DOHH2 (cell line): ENCODE measurements around the gene MACF1.

ENCODE experiments used
- H3F3A ChIP-seq: fragments of 200-600 bp; sonication (generic), shearing (Covaris generic); 2 replicates; pipeline ENCODE4 v1.6.0; 2016; ENCODE audit warnings: antibody characterized with exemption, mild to moderate bottlenecking; ENCODE audit not compliant: control insufficient read depth, insufficient read depth
- H3K27ac ChIP-seq: fragments of 200-600 bp; sonication (generic); 2 replicates; pipeline ENCODE4 v1.5.1; 2014; ENCODE audit warnings: low read depth, mild to moderate bottlenecking, low read length, moderate library complexity
- H3K27me3 ChIP-seq: fragments of 200-600 bp; sonication (generic); 2 replicates; pipeline ENCODE4 v1.6.1; 2014; ENCODE audit warnings: mild to moderate bottlenecking, low read length, mixed read lengths; ENCODE audit not compliant: control insufficient read depth
- H3K36me3 ChIP-seq: fragments of 200-600 bp; sonication (generic); 2 replicates; pipeline ENCODE4 v1.6.1; 2014; ENCODE audit warnings: mild to moderate bottlenecking, low read length, moderate library complexity, mixed read lengths; ENCODE audit not compliant: control insufficient read depth
- H3K4me1 ChIP-seq: fragments of 200-600 bp; sonication (generic); 2 replicates; pipeline ENCODE4 v1.6.1; 2014; ENCODE audit warnings: mild to moderate bottlenecking, low read length, mixed read lengths; ENCODE audit not compliant: control insufficient read depth
- H3K4me2 ChIP-seq: fragments of 200-600 bp; sonication (generic); 2 replicates; pipeline ENCODE4 v1.6.0; 2014; ENCODE audit warnings: mild to moderate bottlenecking, low read length, moderate library complexity
- H3K4me3 ChIP-seq: fragments of 200-600 bp; sonication (generic); 2 replicates; pipeline ENCODE4 v1.5.1; 2014; ENCODE audit warnings: mild to moderate bottlenecking, low read length, mixed read lengths
- H3K79me2 ChIP-seq: fragments of 200-600 bp; sonication (generic); 2 replicates; pipeline ENCODE4 v1.6.1; 2014; ENCODE audit warnings: mild to moderate bottlenecking, low read length, mixed read lengths; ENCODE audit not compliant: control insufficient read depth
- H3K9me2 ChIP-seq: fragments of 200-600 bp; sonication (generic); replicated peaks from 2 replicates; pipeline ENCODE4 v1.6.1; 2014; ENCODE audit warnings: mild to moderate bottlenecking, low read length, mixed read lengths; ENCODE audit not compliant: control insufficient read depth
- H3K9me3 ChIP-seq: fragments of 200-600 bp; sonication (generic); 2 replicates; pipeline ENCODE4 v1.6.1; 2014; ENCODE audit warnings: antibody characterized with exemption, low read length, mixed read lengths; ENCODE audit not compliant: control insufficient read depth, insufficient read depth
- H4K20me1 ChIP-seq: fragments of 200-600 bp; sonication (generic); 2 replicates; pipeline ENCODE4 v1.6.0; 2014; ENCODE audit warnings: low read depth, mild to moderate bottlenecking, antibody characterized with exemption, low read length, moderate library complexity; ENCODE audit not compliant: control insufficient read depth, insufficient read depth
- EZH2phosphoT487 ChIP-seq: fragments of 200-600 bp; sonication (generic); IDR thresholded peaks from 2 replicates; pipeline ENCODE4 v1.6.1; 2017; ENCODE audit warnings: borderline replicate concordance, mild to moderate bottlenecking, antibody characterized with exemption, low read length, moderate library complexity, mixed read lengths
- TF ChIP-seq, protein P1 (sequence below): fragments of 200-600 bp; sonication (generic); IDR thresholded peaks from one replicate; pipeline ENCODE4 v1.5.1; 2014; ENCODE audit warnings: antibody characterized with exemption, mild to moderate bottlenecking, low read depth, low read length; ENCODE audit not compliant: poor library complexity, severe bottlenecking

The MACF1 gene

DNA sequence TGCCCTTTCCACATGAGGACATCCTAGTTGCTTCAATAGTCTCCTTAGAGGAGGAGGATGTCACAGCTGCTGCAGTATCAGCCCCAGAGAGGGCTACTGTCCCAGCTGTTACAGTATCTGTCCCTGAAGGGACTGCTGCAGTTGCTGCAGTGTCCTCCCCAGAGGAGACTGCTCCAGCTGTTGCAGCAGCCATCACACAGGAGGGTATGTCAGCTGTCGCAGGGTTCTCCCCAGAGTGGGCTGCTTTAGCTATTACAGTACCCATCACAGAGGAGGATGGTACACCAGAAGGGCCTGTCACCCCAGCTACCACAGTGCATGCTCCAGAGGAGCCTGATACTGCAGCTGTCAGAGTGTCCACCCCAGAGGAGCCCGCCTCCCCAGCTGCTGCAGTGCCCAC lies 208.4 kb downstream of the MACF1 start:
- H3K9me2 ChIP-seq: no peaks in the 10 kb centered on the region
- no peak overlapping the region for H3K27ac ChIP-seq
- no peaks in the 10 kb centered on the region for H3F3A ChIP-seq
- no peaks in the 10 kb centered on the region; the same call in 1 of the 2 replicates for H3K36me3 ChIP-seq
- peaks cover 3% of the 10 kb centered on the region; the same call in 1 of the 2 replicates for H3K79me2 ChIP-seq
- H3K4me2 ChIP-seq: no peak overlapping the region
- TF ChIP-seq, protein P1, sequence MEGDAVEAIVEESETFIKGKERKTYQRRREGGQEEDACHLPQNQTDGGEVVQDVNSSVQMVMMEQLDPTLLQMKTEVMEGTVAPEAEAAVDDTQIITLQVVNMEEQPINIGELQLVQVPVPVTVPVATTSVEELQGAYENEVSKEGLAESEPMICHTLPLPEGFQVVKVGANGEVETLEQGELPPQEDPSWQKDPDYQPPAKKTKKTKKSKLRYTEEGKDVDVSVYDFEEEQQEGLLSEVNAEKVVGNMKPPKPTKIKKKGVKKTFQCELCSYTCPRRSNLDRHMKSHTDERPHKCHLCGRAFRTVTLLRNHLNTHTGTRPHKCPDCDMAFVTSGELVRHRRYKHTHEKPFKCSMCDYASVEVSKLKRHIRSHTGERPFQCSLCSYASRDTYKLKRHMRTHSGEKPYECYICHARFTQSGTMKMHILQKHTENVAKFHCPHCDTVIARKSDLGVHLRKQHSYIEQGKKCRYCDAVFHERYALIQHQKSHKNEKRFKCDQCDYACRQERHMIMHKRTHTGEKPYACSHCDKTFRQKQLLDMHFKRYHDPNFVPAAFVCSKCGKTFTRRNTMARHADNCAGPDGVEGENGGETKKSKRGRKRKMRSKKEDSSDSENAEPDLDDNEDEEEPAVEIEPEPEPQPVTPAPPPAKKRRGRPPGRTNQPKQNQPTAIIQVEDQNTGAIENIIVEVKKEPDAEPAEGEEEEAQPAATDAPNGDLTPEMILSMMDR: no peak
- no peak for TF ChIP-seq EZH2phosphoT487
- H3K4me1 ChIP-seq: peaks cover 28% of the 10 kb centered on the region
- H4K20me1 ChIP-seq: peaks cover 5% of the 10 kb centered on the region; the same call in 1 of the 2 replicates
- H3K9me3 ChIP-seq: no peaks in the 10 kb centered on the region
- H3K27me3 ChIP-seq: no peaks in the 10 kb centered on the region; the same call in 1 of the 2 replicates
- no peak overlapping the region for H3K4me3 ChIP-seq

DNA sequence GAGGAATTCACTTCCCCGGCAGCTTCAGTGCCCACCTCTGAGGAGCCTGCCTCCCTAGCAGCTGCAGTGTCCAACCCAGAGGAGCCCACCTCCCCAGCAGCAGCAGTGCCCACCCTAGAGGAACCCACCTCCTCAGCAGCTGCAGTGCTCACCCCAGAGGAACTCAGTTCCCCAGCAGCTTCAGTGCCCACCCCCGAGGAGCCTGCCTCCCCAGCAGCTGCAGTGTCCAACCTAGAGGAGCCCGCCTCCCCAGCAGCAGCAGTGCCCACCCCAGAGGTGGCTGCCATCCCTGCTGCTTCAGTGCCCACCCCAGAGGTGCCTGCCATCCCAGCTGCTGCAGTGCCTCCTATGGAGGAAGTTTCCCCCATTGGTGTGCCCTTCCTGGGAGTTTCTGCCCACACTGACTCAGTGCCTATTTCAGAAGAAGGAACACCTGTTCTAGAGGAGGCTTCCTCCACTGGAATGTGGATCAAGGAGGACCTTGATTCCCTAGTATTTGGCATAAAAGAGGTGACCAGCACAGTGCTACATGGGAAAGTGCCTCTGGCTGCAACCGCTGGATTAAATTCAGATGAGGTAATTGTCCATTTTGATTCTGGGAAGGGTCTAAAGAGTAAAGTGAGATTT lies 209.5 kb downstream of the MACF1 start:
- H3K27me3 ChIP-seq: no peaks in the 10 kb centered on the region; the same call in 1 of the 2 replicates
- no peaks in the 10 kb centered on the region; the same call in 1 of the 2 replicates for H3K36me3 ChIP-seq
- H4K20me1 ChIP-seq: peaks cover 5% of the 10 kb centered on the region; the same call in 1 of the 2 replicates
- H3K9me3 ChIP-seq: no peaks in the 10 kb centered on the region
- H3K27ac ChIP-seq: no peak overlapping the region
- no peaks in the 10 kb centered on the region for H3F3A ChIP-seq
- H3K4me3 ChIP-seq: no peak overlapping the region
- H3K4me1 ChIP-seq: peaks cover 24% of the 10 kb centered on the region
- no peaks in the 10 kb centered on the region for H3K9me2 ChIP-seq
- no peak overlapping the region for H3K4me2 ChIP-seq
- H3K79me2 ChIP-seq: peaks cover 3% of the 10 kb centered on the region; the same call in 1 of the 2 replicates
- no peak for TF ChIP-seq EZH2phosphoT487
- TF ChIP-seq, protein P1: no peak

DNA sequence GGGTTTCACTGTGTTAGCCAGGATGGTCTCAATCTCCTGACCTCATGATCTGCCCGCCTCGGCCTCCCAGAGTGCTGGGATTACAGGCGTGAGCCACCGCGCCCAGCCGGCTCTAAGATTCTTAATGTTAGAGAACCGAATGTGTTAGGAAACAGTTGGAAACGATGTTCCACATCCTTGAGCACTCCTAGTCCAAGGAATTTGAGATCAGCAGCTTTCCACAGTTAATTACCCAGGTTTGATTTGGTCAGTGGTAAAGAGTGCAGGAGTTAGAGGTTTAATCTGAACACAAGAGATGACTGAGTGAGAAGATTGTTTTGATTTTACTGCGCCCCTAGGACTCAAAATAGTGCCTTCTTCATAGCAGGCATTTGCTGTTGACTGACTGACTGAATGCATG lies 211.1 kb downstream of the MACF1 start:
- no peaks in the 10 kb centered on the region for H3K27me3 ChIP-seq
- no peak overlapping the region for H3K4me3 ChIP-seq
- H3K9me2 ChIP-seq: no peaks in the 10 kb centered on the region
- no peak overlapping the region for H3K4me2 ChIP-seq
- no peaks in the 10 kb centered on the region for H3K79me2 ChIP-seq
- peaks cover 2% of the 10 kb centered on the region; the same call in 1 of the 2 replicates for H4K20me1 ChIP-seq
- H3F3A ChIP-seq: no peaks in the 10 kb centered on the region
- H3K9me3 ChIP-seq: no peaks in the 10 kb centered on the region
- H3K27ac ChIP-seq: no peak overlapping the region
- H3K36me3 ChIP-seq: no peaks in the 10 kb centered on the region; the same call in 1 of the 2 replicates
- no peak for TF ChIP-seq EZH2phosphoT487
- TF ChIP-seq, protein P1: no peak
- peaks cover 11% of the 10 kb centered on the region for H3K4me1 ChIP-seq
